ENCODE measurements around the gene TNN. TPM values are rescaled to one million over a fixed set of nuclear protein-coding genes. Genes with fewer than 3 reads are reported as not detected.

Gene TNN
- total RNA-seq, 3 donors from 2014 or later: not detected

GRCh38 chr1:175132436-175132835 lies 64.8 kb downstream of the TNN start:
- no peaks in the 10 kb centered on the region for H3K36me3 Mint-ChIP-seq (ENCODE audit: insufficient read depth)
- H3K27me3 Mint-ChIP-seq (ENCODE audit: low read depth): peaks cover 22% of the 10 kb centered on the region
- no peaks in the 10 kb centered on the region for H3K9me3 Mint-ChIP-seq
- H3K4me1 Mint-ChIP-seq (ENCODE audit: low read depth): no peaks in the 10 kb centered on the region
- H3K4me3 Mint-ChIP-seq: no peak overlapping the region
- DNase-seq (no peak), ATAC-seq (no peak)

- Mint-ChIP-seq H3K4me3 (no peak overlapping the region), H3K9me3 (no peaks in the 10 kb centered on the region), H3K36me3 (ENCODE audit: insufficient read depth) (no peaks in the 10 kb centered on the region), H3K27me3 (ENCODE audit: low read depth) (peaks cover 24% of the 10 kb centered on the region), H3K4me1 (ENCODE audit: low read depth) (no peaks in the 10 kb centered on the region)
- DNase-seq (no peak), ATAC-seq (no peak)
These were observed 66.2 kb downstream of the TNN start for GRCh38 chr1:175133673-175134435.

GRCh38 chr1:175134500-175134899 lies 66.9 kb downstream of the TNN start:
- ATAC-seq (no peak), DNase-seq (no peak)
- Mint-ChIP-seq H3K4me1 (ENCODE audit: low read depth) (no peaks in the 10 kb centered on the region), H3K9me3 (no peaks in the 10 kb centered on the region), H3K27me3 (ENCODE audit: low read depth) (peaks cover 24% of the 10 kb centered on the region), H3K4me3 (no peak overlapping the region), H3K36me3 (ENCODE audit: insufficient read depth) (no peaks in the 10 kb centered on the region)

GRCh38 chr1:175136246-175136645 lies 68.6 kb downstream of the TNN start:
- Mint-ChIP-seq H3K4me1 (ENCODE audit: low read depth) (no peaks in the 10 kb centered on the region), H3K36me3 (ENCODE audit: insufficient read depth) (no peaks in the 10 kb centered on the region), H3K27me3 (ENCODE audit: low read depth) (peaks cover 24% of the 10 kb centered on the region), H3K9me3 (no peaks in the 10 kb centered on the region), H3K4me3 (no peak overlapping the region)
- ATAC-seq (no peak), DNase-seq (no peak)

- H3K27me3 Mint-ChIP-seq (ENCODE audit: low read depth): peaks cover 24% of the 10 kb centered on the region
- no peak overlapping the region for H3K4me3 Mint-ChIP-seq
- H3K4me1 Mint-ChIP-seq (ENCODE audit: low read depth): peaks cover 4% of the 10 kb centered on the region
- DNase-seq (no peak), ATAC-seq (no peak)
- H3K9me3 Mint-ChIP-seq: no peaks in the 10 kb centered on the region
- no peaks in the 10 kb centered on the region for H3K36me3 Mint-ChIP-seq (ENCODE audit: insufficient read depth)
These were observed 69.7 kb downstream of the TNN start for GRCh38 chr1:175137369-175137768.

- H3K27me3 Mint-ChIP-seq (ENCODE audit: low read depth): peaks cover 24% of the 10 kb centered on the region
- peaks cover 4% of the 10 kb centered on the region for H3K4me1 Mint-ChIP-seq (ENCODE audit: low read depth)
- no peaks in the 10 kb centered on the region for H3K36me3 Mint-ChIP-seq (ENCODE audit: insufficient read depth)
- no peaks in the 10 kb centered on the region for H3K9me3 Mint-ChIP-seq
- ATAC-seq (no peak), DNase-seq (no peak)
- H3K4me3 Mint-ChIP-seq: no peak overlapping the region
These were observed 70.9 kb downstream of the TNN start for GRCh38 chr1:175138579-175138978.

- Mint-ChIP-seq H3K4me1 (ENCODE audit: low read depth) (peaks cover 6% of the 10 kb centered on the region), H3K9me3 (no peaks in the 10 kb centered on the region), H3K4me3 (no peak overlapping the region), H3K27me3 (ENCODE audit: low read depth) (peaks cover 14% of the 10 kb centered on the region), H3K36me3 (ENCODE audit: insufficient read depth) (no peaks in the 10 kb centered on the region)
- DNase-seq: no peak
- ATAC-seq: no peak
These were observed 78.4 kb downstream of the TNN start for GRCh38 chr1:175145899-175146528.

- Mint-ChIP-seq H3K27me3 (ENCODE audit: low read depth) (peaks cover 20% of the 10 kb centered on the region), H3K9me3 (no peaks in the 10 kb centered on the region), H3K36me3 (ENCODE audit: insufficient read depth) (no peaks in the 10 kb centered on the region), H3K4me1 (ENCODE audit: low read depth) (peaks cover 5% of the 10 kb centered on the region), H3K4me3 (no peak overlapping the region)
- peak; percentile 83 to 97 for ATAC-seq
- peak; percentile 61 for DNase-seq
These were observed 79.0 kb downstream of the TNN start for GRCh38 chr1:175146529-175147213.

GRCh38 chr1:175147569-175147968 lies 79.9 kb downstream of the TNN start:
- H3K9me3 Mint-ChIP-seq: no peaks in the 10 kb centered on the region
- ATAC-seq (no peak), DNase-seq (no peak)
- no peak overlapping the region for H3K4me3 Mint-ChIP-seq
- peaks cover 26% of the 10 kb centered on the region for H3K27me3 Mint-ChIP-seq (ENCODE audit: low read depth)
- peaks cover 4% of the 10 kb centered on the region for H3K4me1 Mint-ChIP-seq (ENCODE audit: low read depth)
- H3K36me3 Mint-ChIP-seq (ENCODE audit: insufficient read depth): no peaks in the 10 kb centered on the region

GRCh38 chr1:175148068-175148467 lies 80.4 kb downstream of the TNN start:
- H3K36me3 Mint-ChIP-seq (ENCODE audit: insufficient read depth): no peaks in the 10 kb centered on the region
- DNase-seq (no peak), ATAC-seq (no peak)
- peaks cover 4% of the 10 kb centered on the region for H3K4me1 Mint-ChIP-seq (ENCODE audit: low read depth)
- H3K4me3 Mint-ChIP-seq: no peak overlapping the region
- H3K27me3 Mint-ChIP-seq (ENCODE audit: low read depth): peaks cover 30% of the 10 kb centered on the region
- no peaks in the 10 kb centered on the region for H3K9me3 Mint-ChIP-seq

- no peaks in the 10 kb centered on the region for H3K9me3 Mint-ChIP-seq
- no peak overlapping the region for H3K4me3 Mint-ChIP-seq
- H3K27me3 Mint-ChIP-seq (ENCODE audit: low read depth): peaks cover 39% of the 10 kb centered on the region
- ATAC-seq (no peak), DNase-seq (no peak)
- H3K4me1 Mint-ChIP-seq (ENCODE audit: low read depth): peaks cover 16% of the 10 kb centered on the region
- H3K36me3 Mint-ChIP-seq (ENCODE audit: insufficient read depth): no peaks in the 10 kb centered on the region
These were observed 83.1 kb downstream of the TNN start for GRCh38 chr1:175150596-175151319.

- H3K36me3 Mint-ChIP-seq (ENCODE audit: insufficient read depth): no peaks in the 10 kb centered on the region
- H3K27me3 Mint-ChIP-seq (ENCODE audit: low read depth): peaks cover 35% of the 10 kb centered on the region
- ATAC-seq: peak; percentile 70 to 79
- H3K4me1 Mint-ChIP-seq (ENCODE audit: low read depth): peaks cover 16% of the 10 kb centered on the region
- peak; percentile 68 for DNase-seq
- H3K9me3 Mint-ChIP-seq: no peaks in the 10 kb centered on the region
- H3K4me3 Mint-ChIP-seq: no peak overlapping the region
These were observed 84.5 kb downstream of the TNN start for GRCh38 chr1:175152006-175152652.

- Mint-ChIP-seq H3K9me3 (no peaks in the 10 kb centered on the region), H3K4me1 (ENCODE audit: low read depth) (peaks cover 17% of the 10 kb centered on the region), H3K36me3 (ENCODE audit: insufficient read depth) (peaks cover 6% of the 10 kb centered on the region), H3K4me3 (no peak overlapping the region), H3K27me3 (ENCODE audit: low read depth) (peaks cover 31% of the 10 kb centered on the region)
- peak; percentile 76 for DNase-seq
- peak; percentile 61 to 64 for ATAC-seq
These were observed 87.2 kb downstream of the TNN start for GRCh38 chr1:175154629-175155472.
